HS-5 (cell line): Measurements from ENCODE around the gene ADAMTSL3.

Experiments used
- DNase-seq: peaks from one replicate; pipeline ENCODE4 v3.0.0-alpha.2; 2012; ENCODE audit warnings: low read depth

ADAMTSL3 gene

DNA sequence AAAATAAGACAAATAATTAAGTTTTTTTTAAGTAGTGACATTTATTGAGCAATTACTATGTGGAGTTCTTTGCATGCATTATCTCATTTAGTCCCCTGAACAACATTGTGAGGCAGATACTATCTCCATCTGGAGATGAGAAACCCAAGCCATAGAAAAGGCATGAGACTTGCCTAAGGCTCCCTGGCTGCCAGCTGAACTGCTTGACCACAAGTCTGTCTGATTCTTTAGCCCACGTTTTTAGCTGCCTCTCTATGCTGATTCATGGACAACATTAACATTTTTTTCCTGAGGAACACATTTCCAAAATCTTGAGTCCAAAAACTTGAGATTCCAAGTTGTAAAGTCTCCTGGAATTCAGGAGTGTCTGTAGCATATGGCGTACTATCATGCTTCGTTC is 318.1 kb downstream of the ADAMTSL3 start:
- DNase-seq = no peak

- no peak for DNase-seq
Observed at GRCh38 chr15:83973816-83974215, 319.9 kb downstream of the ADAMTSL3 start.

DNA sequence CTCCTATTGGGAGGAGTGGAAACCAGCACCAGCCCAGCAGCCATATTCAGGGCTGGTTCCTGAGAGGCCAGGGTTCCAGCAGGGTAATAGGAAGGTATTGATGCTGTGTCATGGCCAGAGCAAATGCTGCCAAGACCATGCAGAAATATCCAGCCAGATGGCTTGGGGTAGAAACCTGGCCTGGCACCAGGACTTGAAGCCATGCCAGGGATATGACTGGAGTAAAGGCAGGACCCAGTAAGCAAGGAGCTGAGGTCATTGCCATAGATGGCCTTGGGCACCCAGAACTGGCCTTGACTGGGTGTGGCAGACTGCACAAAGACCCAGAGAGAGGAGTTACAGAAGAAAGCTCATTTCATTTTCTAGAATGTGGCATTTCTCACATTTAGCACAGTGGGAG is 324.1 kb downstream of the ADAMTSL3 start:
- DNase-seq = no peak

DNA sequence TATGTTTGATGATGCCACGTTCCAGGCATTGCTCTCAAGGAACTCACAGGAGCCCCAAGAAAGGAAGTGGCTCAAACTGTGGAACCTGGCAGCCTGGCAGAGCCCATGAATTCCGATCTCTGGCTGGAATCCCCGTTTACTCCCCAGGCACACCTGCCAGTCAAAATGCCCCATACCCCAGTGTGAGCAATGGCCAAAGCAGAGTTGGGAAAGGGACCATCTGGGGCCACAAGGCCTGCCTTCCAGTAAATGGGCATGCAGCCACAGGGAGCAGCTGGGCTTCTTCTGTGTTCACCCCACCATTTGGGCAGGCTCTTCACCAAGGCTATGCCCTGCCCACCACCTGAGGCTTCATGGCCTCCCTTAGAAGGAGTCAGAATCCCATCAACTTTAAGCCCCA is 324.7 kb downstream of the ADAMTSL3 start:
- DNase-seq = no peak

GRCh38 chr15:83980637-83981036 is 326.7 kb downstream of the ADAMTSL3 start:
- DNase-seq = no peak

DNA sequence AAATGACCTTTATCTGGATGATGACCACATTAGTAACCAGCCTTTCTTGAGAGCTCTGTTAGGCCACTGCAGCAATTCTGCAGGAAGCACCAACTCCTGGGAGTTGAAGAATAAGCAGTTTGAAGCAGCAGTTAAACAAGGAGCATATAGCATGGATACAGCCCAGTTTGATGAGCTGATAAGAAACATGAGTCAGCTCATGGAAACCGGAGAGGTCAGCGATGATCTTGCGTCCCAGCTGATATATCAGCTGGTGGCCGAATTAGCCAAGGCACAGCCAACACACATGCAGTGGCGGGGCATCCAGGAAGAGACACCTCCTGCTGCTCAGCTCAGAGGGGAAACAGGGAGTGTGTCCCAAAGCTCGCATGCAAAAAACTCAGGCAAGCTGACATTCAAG is 328.8 kb downstream of the ADAMTSL3 start:
- no peak for DNase-seq

GRCh38 chr15:83983634-83984458 is 329.9 kb downstream of the ADAMTSL3 start:
- no peak for DNase-seq

GRCh38 chr15:83984601-83985000 is 330.7 kb downstream of the ADAMTSL3 start:
- DNase-seq = no peak

DNA sequence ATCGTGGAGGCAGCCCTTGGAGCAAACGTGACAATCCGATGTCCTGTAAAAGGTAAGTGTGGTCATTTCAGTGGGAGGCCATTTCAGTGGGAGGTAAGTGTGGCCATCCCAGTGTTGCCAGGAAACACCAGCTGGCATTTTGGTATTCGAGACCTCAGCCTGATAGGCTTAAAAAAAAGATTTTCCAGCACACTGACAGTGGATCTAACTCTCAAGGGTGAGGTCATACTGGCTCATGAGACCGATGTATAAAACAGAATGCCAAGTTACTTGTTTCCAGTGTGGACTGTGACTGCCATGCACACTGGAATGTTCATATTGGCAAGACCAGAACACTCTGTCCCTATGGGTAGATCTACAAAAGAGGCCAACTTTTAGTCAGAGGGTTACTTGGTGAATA is 337.2 kb downstream of the ADAMTSL3 start:
- no peak for DNase-seq

GRCh38 chr15:83992324-83993031 is 338.6 kb downstream of the ADAMTSL3 start:
- no peak for DNase-seq

- no peak for DNase-seq
Observed at GRCh38 chr15:83993591-83993990, 339.7 kb downstream of the ADAMTSL3 start.

GRCh38 chr15:83998486-83998885 is 344.6 kb downstream of the ADAMTSL3 start:
- DNase-seq = no peak

DNA sequence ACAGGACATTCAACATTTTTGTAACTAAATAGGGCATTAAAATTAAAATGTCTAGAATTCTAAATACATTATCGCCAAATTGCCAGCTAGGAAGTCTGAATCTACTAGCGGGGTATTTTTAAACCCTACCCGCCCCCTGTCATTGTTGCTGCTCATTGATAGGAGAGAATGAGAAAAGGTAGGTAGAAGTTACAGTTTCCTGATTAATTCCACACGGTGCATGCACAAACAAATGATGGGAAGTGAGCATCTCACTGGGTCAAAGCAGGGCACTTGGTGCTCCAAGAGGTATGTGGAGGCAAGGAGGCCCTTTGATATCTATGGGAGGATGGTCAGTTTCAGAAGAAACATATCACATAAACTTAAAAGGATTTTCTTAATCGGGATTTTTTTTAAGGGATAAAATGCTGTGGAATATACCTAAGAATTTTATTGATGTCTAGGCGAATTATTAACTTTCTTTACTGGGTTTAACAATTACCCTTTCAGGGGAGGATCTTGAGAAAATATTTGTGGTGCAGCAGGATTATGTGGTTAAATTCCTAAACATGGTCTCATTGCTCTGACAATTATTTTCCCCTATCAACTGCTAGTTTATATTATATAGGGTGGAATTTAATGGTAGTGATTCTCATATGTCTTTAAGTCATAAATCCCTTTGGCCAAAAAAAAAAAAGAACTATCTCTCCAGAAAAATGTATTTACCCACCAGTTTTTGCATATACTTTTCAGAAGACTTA is 345.6 kb downstream of the ADAMTSL3 start:
- peak; percentile 14 for DNase-seq

DNA sequence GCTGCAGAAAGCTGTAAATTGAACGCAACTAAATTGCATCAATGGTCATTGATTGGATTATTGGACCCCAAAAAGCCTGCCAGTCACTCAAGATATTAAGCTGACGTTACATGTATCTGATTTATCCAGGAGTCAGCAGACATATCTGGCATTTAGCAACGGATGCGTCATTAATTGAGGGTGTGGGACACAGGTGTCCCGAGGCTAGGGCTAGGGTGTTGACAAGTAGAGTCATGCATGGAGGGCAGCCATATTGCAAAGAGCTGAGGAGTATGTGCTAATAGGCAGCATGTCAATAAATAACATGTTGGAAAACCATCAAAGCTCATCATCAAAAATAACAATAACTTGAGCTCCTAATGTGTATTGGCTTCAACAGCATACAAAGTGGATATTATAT is 347.1 kb downstream of the ADAMTSL3 start:
- no peak for DNase-seq

- no peak for DNase-seq
Observed at GRCh38 chr15:84001655-84002054, 347.7 kb downstream of the ADAMTSL3 start.

DNA sequence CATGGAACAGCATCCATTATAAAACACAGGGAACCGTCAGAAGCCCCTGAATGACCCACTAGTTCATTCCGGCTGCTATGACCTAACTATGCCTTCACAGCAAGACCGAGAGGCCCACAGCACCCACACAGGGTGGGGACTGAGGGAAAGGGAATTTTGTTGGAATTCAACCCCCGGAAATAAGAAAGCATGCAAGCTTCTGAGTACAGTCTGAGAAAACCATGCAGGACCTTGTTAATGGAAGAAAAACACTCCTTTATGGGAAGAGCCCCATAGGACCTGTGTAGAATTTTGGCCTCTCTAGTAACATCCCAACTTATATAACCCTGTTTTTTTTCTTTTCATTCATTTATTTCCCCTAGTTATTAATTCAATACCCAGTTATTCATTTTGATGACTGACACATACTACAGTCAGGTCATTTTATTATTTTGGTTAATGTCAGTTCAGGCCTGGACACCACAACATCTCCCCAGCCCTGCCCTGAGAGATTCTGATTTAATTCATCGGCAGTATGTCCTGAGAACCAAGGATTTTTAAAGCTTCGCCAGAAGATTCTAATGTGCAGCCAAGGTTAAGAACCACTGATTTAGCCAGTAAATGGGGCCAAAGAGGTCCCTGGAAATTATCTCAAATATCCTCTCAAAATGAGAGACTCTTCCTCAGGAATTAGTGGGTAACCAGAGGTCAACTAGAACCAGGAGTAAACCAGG is 350.0 kb downstream of the ADAMTSL3 start:
- DNase-seq = no peak

GRCh38 chr15:84006421-84006820 is 352.5 kb downstream of the ADAMTSL3 start:
- no peak for DNase-seq

GRCh38 chr15:84009616-84010015 is 355.7 kb downstream of the ADAMTSL3 start:
- no peak for DNase-seq

DNA sequence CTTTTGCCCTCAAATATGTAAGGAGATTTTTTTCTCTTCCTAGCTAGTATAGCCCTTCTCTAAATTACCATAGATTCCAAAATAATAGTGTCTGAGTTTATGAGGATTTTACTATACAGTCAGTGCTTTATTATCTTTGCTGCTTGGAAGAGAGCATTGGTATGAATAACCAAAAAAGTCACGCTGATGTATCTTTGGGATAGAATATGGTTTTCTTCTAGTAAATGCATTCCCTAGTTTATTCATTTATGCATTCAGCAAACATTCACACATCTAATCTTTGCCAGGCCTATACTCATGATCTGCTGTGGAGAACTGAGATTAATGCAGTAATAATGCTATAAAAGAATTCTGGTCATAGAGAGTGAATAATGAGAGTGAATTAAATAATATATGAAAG is 356.3 kb downstream of the ADAMTSL3 start:
- DNase-seq = no peak

DNA sequence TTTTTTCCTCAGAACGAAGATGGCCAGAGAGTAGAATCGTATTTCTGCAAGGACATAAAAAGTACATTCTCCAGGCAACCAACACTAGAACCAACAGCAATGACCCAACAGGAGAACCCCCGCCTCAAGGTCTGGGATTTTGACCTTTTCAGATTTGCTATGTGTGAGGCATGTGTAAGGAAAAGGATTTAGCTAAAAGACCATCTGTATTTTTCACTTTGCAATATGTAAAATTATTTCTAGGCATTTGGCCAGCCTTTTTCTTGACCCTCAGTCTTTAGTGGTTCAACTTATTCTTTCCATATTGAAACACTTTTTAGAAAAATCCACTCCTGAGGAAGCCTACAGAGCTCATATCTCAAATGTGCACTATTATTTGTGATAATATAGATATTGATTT is 362.4 kb downstream of the ADAMTSL3 start:
- no peak for DNase-seq

DNA sequence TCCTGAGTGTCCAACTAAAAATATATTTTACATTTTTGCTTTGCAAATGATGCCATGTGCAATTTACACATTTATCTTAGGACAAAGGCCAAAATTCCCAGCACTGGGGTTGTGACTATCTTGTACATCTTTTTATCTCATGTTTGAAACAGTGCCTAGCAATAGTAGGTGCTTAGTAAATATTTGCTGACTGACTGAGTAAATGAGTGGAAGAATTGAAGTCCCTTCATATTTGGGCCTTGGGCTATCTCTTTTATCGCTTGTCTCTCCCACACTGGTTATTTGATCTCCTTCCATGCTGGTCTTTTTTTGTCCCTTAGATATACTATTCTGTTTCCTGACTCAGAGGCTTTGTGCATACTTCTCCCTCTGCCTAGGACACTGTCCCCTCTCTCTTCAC is 368.6 kb downstream of the ADAMTSL3 start:
- no peak for DNase-seq

DNA sequence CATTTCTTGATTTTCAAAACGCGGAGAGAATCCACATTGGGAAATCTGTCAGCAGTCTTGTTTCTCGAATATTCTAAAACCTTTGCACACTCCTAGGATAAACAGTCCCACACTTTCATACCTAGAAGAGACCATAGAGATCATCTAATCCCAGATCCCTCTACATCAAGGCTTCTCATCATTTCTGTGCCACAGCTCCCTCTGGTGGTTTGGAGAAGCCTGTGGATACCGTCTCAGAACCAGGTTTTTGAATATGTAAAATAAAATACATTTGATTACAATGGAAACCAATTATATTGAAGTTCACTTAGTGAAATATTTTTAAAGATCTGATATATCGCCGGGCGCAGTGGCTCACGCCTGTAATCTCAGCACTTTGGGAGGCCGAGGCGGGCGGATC is 369.7 kb downstream of the ADAMTSL3 start:
- DNase-seq = no peak
